ENCODE measurements around the gene CCDC167. TPM values are rescaled to one million over a fixed set of nuclear protein-coding genes. Genes with fewer than 3 reads are reported as not detected.

Gene CCDC167
- total and polyA plus RNA-seq, 2 of the 8 experiments (the other 6 are each of a cell fraction or from before 2014, with no cell fraction given) = 11.0 to 26.5 TPM

GRCh38 chr6:37503309-37503965 is 3.7 kb upstream of the CCDC167 start:
- H2BK20ac ChIP-seq (ENCODE audit: low read length) = no peak overlapping the region
- DNase-seq (ENCODE audit: low read depth in 1 of 2, low spot score in 2 of 2) = no peak
- H3K9ac ChIP-seq (replicated peaks in 1 of 4; ENCODE audit: extremely low read depth in 1 of 4, low read depth in 3 of 4, low read length in 3 of 4) = no peak overlapping the region
- peaks cover 2 to 9% (median 7%) of the 10 kb centered on the region in 4 experiments; a peak in 6 of 7 replicates for H3K4me1 ChIP-seq (replicated peaks in 1 of 4; ENCODE audit: control insufficient read depth in 3 of 4, insufficient read depth in 4 of 4, low read length in 3 of 4)
- H4K20me1 ChIP-seq (replicated peaks in 1 of 2; ENCODE audit: control insufficient read depth in 1 of 2, insufficient read depth in 2 of 2, low read length in 2 of 2) = no peaks in the 10 kb centered on the region
- no peak overlapping the region for H3K14ac ChIP-seq (ENCODE audit: insufficient read length)
- H4K91ac ChIP-seq (replicated peaks; ENCODE audit: insufficient read length, low read length) = no peak overlapping the region
- no peaks in the 10 kb centered on the region for H3K36me3 ChIP-seq (ENCODE audit: control insufficient read depth in 2 of 4, insufficient read depth in 4 of 4, low read length in 3 of 4)
- H2BK12ac ChIP-seq (ENCODE audit: low read depth, low read length) = no peak overlapping the region
- no peak overlapping the region for H3K27ac ChIP-seq (ENCODE audit: low read depth, low read length)
- no peak overlapping the region for H3K56ac ChIP-seq (replicated peaks; ENCODE audit: insufficient read length, low read depth, low read length)
- POLR2A ChIA-PET (ENCODE audit: partially characterized antibody) = interaction anchor here (1.3 kb wide), 1 partner anchor 74 kb away, joined by 3 read pairs; no protein-coding TSS in a partner anchor
- FAIRE-seq = no peak
- H4K8ac ChIP-seq (ENCODE audit: extremely low read depth, insufficient read depth, low read length) = no peak overlapping the region
- H3K4me3 ChIP-seq (ENCODE audit: extremely low read depth in 1 of 4, insufficient read depth in 2 of 4, low read depth in 3 of 4, low read length in 4 of 4) = no peak overlapping the region
- 75% methylated on average over 7 of the region's 7 CpGs; no CpG with 5 or more reads in 1 of the 2 experiments for WGBS, 2 experiments (ENCODE audit: extremely low coverage in 1 of 2, insufficient coverage in 1 of 2, insufficient read length in 1 of 2, insufficient replicate concordance in 2 of 2, low coverage in 1 of 2, low lambda C conversion rate in 2 of 2, missing lambda C conversion rate in 1 of 2)
- peaks cover 0 to 11% (median 6%) of the 10 kb centered on the region in 4 experiments; a peak in 4 of 7 replicates for H3K27me3 ChIP-seq (replicated peaks in 1 of 4; ENCODE audit: control insufficient read depth in 3 of 4, extremely low read depth in 1 of 4, insufficient read depth in 3 of 4, low read length in 3 of 4)
- no peaks in the 10 kb centered on the region for H3K79me1 ChIP-seq (ENCODE audit: low read depth, low read length)
- no peak overlapping the region for H3K4ac ChIP-seq (replicated peaks; ENCODE audit: insufficient read length, low read depth, low read length)
- no peaks in the 10 kb centered on the region for H3K9me3 ChIP-seq (ENCODE audit: insufficient read depth in 2 of 2, low read depth in 1 of 2, low read length in 1 of 2)
- H2BK15ac ChIP-seq (ENCODE audit: low read length) = no peak overlapping the region
- no peak overlapping the region for H3K23ac ChIP-seq (ENCODE audit: insufficient read length)
- TF ChIP-seq POU5F1 (IDR thresholded peaks at IDR 0.05; ENCODE audit: low read depth, low read length) (no peak), NANOG (IDR thresholded peaks at IDR 0.05; ENCODE audit: insufficient read depth, low read depth, low read length, poor library complexity, severe bottlenecking) (no peak), ATF3 (IDR thresholded peaks at IDR 0.05; ENCODE audit: insufficient read depth, low read depth, low read length) (no peak), HDAC2 (IDR thresholded peaks at IDR 0.05; ENCODE audit: borderline replicate concordance in 1 of 2, low read depth in 2 of 2, low read length in 2 of 2) (no peak), CHD2 (IDR thresholded peaks at IDR 0.05; ENCODE audit: low read length) (no peak), NRF1 (IDR thresholded peaks at IDR 0.05; ENCODE audit: low read depth, low read length) (no peak), SIN3A (conservative IDR thresholded peaks at IDR 0.05 in 1 of 2, IDR thresholded peaks at IDR 0.05 in 1 of 2; ENCODE audit: low read depth in 1 of 2, low read length in 2 of 2) (no peak), MAX (IDR thresholded peaks at IDR 0.05) (no peak), SP4 (IDR thresholded peaks at IDR 0.05; ENCODE audit: low read length) (no peak)
- CTCF ChIA-PET (ENCODE audit: partially characterized antibody) = interaction anchor here (0.6 to 8.0 kb wide), 8 partner anchors 10 to 223 kb away, joined by 3 to 52 read pairs (median 4); no protein-coding TSS in a partner anchor
- no peak overlapping the region for H2BK5ac ChIP-seq (ENCODE audit: low read depth, low read length)
- H2AK5ac ChIP-seq (ENCODE audit: low read depth, low read length) = no peak overlapping the region
- H2BK120ac ChIP-seq (replicated peaks; ENCODE audit: low read depth, low read length) = no peak overlapping the region
- H3K23me2 ChIP-seq (ENCODE audit: low read depth, low read length) = peaks cover 4% of the 10 kb centered on the region
- no peaks in the 10 kb centered on the region for H3K79me2 ChIP-seq (ENCODE audit: control insufficient read depth in 1 of 2, insufficient read depth in 2 of 2, low read length in 2 of 2)
- H2AFZ ChIP-seq (ENCODE audit: low read length) = no peak overlapping the region
- H3K4me2 ChIP-seq (ENCODE audit: insufficient read depth in 1 of 2, low read depth in 2 of 2, low read length in 2 of 2) = no peak overlapping the region
- no peak overlapping the region for H4K5ac ChIP-seq (ENCODE audit: insufficient read length, low read depth, low read length)
- H3K18ac ChIP-seq (ENCODE audit: extremely low read depth, low read length) = no peak overlapping the region
